ENCODE results near the gene EFHC2.

Gene EFHC2

DNA sequence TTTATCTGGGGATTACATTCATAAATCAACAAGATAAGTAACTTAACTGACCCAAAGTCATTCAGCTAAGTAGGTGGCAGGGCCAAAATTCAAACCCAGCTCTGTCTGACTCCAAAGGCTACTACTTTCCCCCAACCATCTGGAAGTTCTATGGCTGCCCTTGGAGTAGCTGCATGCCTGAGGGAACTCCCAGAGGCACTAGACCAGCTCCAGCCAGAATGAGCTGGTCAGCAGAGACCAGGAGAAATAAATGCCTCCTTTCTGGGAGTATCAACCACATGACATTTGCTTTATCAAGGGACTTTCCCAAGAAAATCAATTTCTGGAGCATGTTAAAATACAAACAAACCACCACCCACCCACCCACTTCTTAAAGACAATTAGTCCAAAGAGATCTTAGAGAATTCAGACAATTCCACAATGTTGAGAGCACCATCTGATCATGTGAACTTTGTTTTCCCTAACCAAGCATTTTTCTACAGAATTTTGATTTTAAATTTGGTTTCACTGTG is 180.5 kb downstream of the EFHC2 start:
- TF ChIP-seq ZNF70 (CRISPR knock-in tag; IDR thresholded peaks at IDR 0.05): no peak
- no peak for TF ChIP-seq ZNF565 (CRISPR knock-in tag; conservative IDR thresholded peaks at IDR 0.05; ENCODE audit: low read depth)
- TF ChIP-seq GLIS3 (CRISPR knock-in tag; IDR thresholded peaks at IDR 0.05): no peak
- no peak for TF ChIP-seq CSDC2 (CRISPR knock-in tag; IDR thresholded peaks at IDR 0.05)
- no peak for TF ChIP-seq PPARA (CRISPR knock-in tag; IDR thresholded peaks at IDR 0.05; ENCODE audit: borderline replicate concordance)
- TF ChIP-seq, protein P1, sequence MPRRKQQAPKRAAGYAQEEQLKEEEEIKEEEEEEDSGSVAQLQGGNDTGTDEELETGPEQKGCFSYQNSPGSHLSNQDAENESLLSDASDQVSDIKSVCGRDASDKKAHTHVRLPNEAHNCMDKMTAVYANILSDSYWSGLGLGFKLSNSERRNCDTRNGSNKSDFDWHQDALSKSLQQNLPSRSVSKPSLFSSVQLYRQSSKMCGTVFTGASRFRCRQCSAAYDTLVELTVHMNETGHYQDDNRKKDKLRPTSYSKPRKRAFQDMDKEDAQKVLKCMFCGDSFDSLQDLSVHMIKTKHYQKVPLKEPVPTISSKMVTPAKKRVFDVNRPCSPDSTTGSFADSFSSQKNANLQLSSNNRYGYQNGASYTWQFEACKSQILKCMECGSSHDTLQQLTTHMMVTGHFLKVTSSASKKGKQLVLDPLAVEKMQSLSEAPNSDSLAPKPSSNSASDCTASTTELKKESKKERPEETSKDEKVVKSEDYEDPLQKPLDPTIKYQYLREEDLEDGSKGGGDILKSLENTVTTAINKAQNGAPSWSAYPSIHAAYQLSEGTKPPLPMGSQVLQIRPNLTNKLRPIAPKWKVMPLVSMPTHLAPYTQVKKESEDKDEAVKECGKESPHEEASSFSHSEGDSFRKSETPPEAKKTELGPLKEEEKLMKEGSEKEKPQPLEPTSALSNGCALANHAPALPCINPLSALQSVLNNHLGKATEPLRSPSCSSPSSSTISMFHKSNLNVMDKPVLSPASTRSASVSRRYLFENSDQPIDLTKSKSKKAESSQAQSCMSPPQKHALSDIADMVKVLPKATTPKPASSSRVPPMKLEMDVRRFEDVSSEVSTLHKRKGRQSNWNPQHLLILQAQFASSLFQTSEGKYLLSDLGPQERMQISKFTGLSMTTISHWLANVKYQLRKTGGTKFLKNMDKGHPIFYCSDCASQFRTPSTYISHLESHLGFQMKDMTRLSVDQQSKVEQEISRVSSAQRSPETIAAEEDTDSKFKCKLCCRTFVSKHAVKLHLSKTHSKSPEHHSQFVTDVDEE (CRISPR knock-in tag; IDR thresholded peaks at IDR 0.05): no peak
- TF ChIP-seq RARB (CRISPR knock-in tag; IDR thresholded peaks at IDR 0.05): no peak
- no peak for TF ChIP-seq SNAI2 (CRISPR knock-in tag; IDR thresholded peaks at IDR 0.05)
- TF ChIP-seq ZC3H10 (CRISPR knock-in tag; IDR thresholded peaks at IDR 0.05): no peak
- no peak for TF ChIP-seq ESRRG (CRISPR knock-in tag; IDR thresholded peaks at IDR 0.05)
- TF ChIP-seq TOX (CRISPR knock-in tag; IDR thresholded peaks at IDR 0.05; ENCODE audit: borderline replicate concordance): no peak
- TF ChIP-seq, protein P2, sequence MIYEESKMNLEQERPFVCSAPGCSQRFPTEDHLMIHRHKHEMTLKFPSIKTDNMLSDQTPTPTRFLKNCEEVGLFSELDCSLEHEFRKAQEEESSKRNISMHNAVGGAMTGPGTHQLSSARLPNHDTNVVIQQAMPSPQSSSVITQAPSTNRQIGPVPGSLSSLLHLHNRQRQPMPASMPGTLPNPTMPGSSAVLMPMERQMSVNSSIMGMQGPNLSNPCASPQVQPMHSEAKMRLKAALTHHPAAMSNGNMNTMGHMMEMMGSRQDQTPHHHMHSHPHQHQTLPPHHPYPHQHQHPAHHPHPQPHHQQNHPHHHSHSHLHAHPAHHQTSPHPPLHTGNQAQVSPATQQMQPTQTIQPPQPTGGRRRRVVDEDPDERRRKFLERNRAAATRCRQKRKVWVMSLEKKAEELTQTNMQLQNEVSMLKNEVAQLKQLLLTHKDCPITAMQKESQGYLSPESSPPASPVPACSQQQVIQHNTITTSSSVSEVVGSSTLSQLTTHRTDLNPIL (CRISPR knock-in tag; IDR thresholded peaks at IDR 0.05; ENCODE audit: low read depth): no peak
- TF ChIP-seq ZFP30 (CRISPR knock-in tag; IDR thresholded peaks at IDR 0.05): no peak
- TF ChIP-seq BACH2 (CRISPR knock-in tag; IDR thresholded peaks at IDR 0.05; ENCODE audit: borderline replicate concordance): no peak
- TF ChIP-seq ISL1 (CRISPR knock-in tag; IDR thresholded peaks at IDR 0.05): no peak
- TF ChIP-seq, protein P3, sequence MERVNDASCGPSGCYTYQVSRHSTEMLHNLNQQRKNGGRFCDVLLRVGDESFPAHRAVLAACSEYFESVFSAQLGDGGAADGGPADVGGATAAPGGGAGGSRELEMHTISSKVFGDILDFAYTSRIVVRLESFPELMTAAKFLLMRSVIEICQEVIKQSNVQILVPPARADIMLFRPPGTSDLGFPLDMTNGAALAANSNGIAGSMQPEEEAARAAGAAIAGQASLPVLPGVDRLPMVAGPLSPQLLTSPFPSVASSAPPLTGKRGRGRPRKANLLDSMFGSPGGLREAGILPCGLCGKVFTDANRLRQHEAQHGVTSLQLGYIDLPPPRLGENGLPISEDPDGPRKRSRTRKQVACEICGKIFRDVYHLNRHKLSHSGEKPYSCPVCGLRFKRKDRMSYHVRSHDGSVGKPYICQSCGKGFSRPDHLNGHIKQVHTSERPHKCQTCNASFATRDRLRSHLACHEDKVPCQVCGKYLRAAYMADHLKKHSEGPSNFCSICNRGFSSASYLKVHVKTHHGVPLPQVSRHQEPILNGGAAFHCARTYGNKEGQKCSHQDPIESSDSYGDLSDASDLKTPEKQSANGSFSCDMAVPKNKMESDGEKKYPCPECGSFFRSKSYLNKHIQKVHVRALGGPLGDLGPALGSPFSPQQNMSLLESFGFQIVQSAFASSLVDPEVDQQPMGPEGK (CRISPR knock-in tag; IDR thresholded peaks at IDR 0.05; ENCODE audit: borderline replicate concordance): no peak
- no peak for TF ChIP-seq TCF4 (CRISPR knock-in tag; IDR thresholded peaks at IDR 0.05; ENCODE audit: borderline replicate concordance)
- ATAC-seq: no peak

DNA sequence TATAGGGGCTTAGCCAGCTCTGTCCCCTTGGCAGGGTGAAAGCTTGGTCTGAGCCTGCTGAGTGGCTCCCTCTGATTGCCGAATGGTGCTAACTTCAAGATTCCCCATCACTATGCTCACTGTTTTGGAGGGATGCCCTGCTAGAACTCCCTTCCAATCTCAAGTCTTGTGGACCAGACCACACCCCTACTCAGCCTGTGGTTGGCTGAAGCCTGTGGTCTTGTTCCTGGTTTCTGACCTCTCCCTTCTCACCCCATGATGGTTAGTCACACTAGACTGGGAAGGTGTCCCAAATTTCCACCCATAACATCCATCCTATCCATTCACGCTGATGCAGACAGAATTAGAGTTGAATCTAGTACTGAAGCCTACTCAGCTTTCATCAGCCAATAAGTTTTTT is 185.6 kb downstream of the EFHC2 start:
- no peak for ATAC-seq
- TF ChIP-seq ZNF70 (CRISPR knock-in tag; IDR thresholded peaks at IDR 0.05) (no peak), TCF4 (CRISPR knock-in tag; IDR thresholded peaks at IDR 0.05; ENCODE audit: borderline replicate concordance) (no peak)
- TF ChIP-seq, protein P4, sequence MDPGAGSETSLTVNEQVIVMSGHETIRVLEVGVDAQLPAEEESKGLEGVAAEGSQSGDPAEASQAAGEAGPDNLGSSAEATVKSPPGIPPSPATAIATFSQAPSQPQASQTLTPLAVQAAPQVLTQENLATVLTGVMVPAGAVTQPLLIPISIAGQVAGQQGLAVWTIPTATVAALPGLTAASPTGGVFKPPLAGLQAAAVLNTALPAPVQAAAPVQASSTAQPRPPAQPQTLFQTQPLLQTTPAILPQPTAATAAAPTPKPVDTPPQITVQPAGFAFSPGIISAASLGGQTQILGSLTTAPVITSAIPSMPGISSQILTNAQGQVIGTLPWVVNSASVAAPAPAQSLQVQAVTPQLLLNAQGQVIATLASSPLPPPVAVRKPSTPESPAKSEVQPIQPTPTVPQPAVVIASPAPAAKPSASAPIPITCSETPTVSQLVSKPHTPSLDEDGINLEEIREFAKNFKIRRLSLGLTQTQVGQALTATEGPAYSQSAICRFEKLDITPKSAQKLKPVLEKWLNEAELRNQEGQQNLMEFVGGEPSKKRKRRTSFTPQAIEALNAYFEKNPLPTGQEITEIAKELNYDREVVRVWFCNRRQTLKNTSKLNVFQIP (CRISPR knock-in tag; IDR thresholded peaks at IDR 0.05; ENCODE audit: borderline replicate concordance, low read depth): no peak

DNA sequence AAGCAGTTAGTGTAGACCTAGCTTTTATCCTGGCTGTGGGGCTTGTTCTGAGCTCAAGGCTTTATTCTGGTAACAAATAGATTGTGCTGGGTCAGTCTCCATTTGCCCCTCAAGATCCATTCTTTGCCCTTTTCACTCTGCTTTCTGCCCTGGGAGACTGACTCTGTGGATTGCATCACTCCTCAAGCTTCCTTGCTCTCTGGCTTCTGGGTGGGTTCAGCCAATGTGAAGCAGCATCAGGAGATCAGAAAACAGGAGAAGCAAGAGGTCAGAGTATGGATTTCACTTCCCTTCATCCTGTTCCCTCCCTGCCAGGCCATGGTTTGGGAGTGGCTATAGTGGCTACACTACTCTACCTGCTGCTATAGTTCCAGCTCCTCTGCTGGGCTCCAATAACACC is 186.2 kb downstream of the EFHC2 start:
- ATAC-seq: no peak
- TF ChIP-seq, protein P3 (CRISPR knock-in tag; IDR thresholded peaks at IDR 0.05; ENCODE audit: borderline replicate concordance): no peak
- TF ChIP-seq ISL1 (CRISPR knock-in tag; IDR thresholded peaks at IDR 0.05): no peak
- TF ChIP-seq ARNTL (CRISPR knock-in tag; IDR thresholded peaks at IDR 0.05; ENCODE audit: borderline replicate concordance, low read depth): no peak
- TF ChIP-seq, protein P2 (CRISPR knock-in tag; IDR thresholded peaks at IDR 0.05; ENCODE audit: low read depth): no peak
- TF ChIP-seq, protein P1 (CRISPR knock-in tag; IDR thresholded peaks at IDR 0.05): no peak
- no peak for TF ChIP-seq OSR1 (CRISPR knock-in tag; IDR thresholded peaks at IDR 0.05)
- TF ChIP-seq, protein P5, sequence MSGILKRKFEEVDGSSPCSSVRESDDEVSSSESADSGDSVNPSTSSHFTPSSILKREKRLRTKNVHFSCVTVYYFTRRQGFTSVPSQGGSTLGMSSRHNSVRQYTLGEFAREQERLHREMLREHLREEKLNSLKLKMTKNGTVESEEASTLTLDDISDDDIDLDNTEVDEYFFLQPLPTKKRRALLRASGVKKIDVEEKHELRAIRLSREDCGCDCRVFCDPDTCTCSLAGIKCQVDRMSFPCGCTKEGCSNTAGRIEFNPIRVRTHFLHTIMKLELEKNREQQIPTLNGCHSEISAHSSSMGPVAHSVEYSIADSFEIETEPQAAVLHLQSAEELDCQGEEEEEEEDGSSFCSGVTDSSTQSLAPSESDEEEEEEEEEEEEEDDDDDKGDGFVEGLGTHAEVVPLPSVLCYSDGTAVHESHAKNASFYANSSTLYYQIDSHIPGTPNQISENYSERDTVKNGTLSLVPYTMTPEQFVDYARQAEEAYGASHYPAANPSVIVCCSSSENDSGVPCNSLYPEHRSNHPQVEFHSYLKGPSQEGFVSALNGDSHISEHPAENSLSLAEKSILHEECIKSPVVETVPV (CRISPR knock-in tag; IDR thresholded peaks at IDR 0.05): no peak
- TF ChIP-seq BACH2 (CRISPR knock-in tag; IDR thresholded peaks at IDR 0.05; ENCODE audit: borderline replicate concordance): no peak
- no peak for TF ChIP-seq RARB (CRISPR knock-in tag; IDR thresholded peaks at IDR 0.05)
- no peak for TF ChIP-seq ZNF8 (CRISPR knock-in tag; IDR thresholded peaks at IDR 0.05)
- TF ChIP-seq CSDC2 (CRISPR knock-in tag; IDR thresholded peaks at IDR 0.05): no peak
- no peak for TF ChIP-seq ZFP3 (CRISPR knock-in tag; IDR thresholded peaks at IDR 0.05)
